Stimulated activated naive CD4-positive, alpha-beta T cell treated with Interleukin-2 at 50 U/mL for 16 hours (primary cell): ENCODE results near the gene CIDEB.
A peak's percentile ranks its signal among the peaks of the same experiment; 100 is the strongest.
"Not testable (repeated sequence)": the region's sequence is repeated elsewhere in the genome, so short reads cannot be mapped to it uniquely, and the experiment has no call there.

Source experiments
- DNase-seq: peaks from one replicate; lab custom pipeline; 2025; lab: John Stamatoyannopoulos, UW

CIDEB gene

DNA sequence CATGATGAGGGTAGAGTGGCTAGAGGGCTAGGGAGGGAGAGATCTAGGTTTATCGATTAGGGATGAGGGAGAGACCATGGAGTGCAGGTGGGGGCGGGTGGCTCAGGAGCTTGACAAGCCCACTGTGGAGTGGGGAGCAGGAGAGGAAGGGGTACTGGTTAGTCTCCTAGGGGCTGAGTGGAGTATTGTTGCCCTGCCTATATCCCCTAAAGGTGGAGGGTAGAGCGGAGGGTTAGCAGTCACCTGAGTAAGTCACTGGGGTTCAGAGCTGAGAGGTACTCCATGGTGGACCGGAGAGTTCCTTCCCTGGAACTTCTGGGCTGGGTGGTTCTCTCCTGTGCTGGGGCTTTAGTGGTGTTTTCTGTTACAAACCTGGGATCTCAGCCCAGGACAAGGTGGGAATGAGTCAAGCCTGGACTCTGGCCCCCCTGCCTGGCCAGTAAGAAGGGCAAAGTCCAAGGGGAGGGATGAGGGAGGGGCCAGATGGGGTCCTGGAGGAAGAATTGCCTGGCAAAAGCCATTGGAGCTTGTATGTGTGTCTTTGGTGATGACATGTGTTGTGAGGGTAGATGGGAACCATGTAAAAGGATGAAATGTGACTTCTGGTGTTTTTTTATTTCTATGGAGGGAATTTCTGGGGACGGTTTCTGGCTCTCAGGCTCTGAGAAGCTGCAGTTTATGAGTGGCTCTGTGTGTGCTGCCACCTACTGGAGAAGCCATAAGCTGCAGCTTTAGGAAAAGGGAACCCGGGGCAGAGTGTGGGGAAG lies at the start of gene CIDEB:
Gene CIDEB, minus strand, starts transcription at position 403 of the 767 bp plus-strand sequence. Its CDS starts 119 bp downstream, at position 284.
- peak; percentile 44 for DNase-seq

GRCh38 chr14:24356208-24356607 lies 48.4 kb upstream of the CIDEB start:
- no peak for DNase-seq

DNA sequence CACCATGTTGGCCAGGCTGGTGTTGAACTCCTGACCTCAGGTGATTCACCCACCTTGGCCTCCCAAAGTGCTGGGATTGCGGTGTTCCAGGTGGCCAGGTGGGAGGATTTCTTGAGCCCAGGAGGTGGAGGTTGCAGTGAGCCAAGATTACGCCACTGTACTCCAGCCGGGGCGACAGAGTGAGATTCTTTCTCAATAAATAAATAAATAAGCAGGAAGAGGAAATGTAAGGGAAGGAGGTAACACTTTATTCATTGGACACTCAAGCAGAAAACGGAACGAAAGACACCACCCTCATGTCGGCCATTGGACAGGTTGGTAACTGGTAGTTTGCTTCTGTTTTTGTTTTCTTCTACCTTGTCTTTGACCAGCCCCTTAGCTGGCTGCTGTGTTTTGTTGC lies 47.2 kb upstream of the CIDEB start:
- DNase-seq, result no peak

- not testable (repeated sequence) for DNase-seq
Measured at GRCh38 chr14:24354482-24354825, 46.7 kb upstream of the CIDEB start.

DNA sequence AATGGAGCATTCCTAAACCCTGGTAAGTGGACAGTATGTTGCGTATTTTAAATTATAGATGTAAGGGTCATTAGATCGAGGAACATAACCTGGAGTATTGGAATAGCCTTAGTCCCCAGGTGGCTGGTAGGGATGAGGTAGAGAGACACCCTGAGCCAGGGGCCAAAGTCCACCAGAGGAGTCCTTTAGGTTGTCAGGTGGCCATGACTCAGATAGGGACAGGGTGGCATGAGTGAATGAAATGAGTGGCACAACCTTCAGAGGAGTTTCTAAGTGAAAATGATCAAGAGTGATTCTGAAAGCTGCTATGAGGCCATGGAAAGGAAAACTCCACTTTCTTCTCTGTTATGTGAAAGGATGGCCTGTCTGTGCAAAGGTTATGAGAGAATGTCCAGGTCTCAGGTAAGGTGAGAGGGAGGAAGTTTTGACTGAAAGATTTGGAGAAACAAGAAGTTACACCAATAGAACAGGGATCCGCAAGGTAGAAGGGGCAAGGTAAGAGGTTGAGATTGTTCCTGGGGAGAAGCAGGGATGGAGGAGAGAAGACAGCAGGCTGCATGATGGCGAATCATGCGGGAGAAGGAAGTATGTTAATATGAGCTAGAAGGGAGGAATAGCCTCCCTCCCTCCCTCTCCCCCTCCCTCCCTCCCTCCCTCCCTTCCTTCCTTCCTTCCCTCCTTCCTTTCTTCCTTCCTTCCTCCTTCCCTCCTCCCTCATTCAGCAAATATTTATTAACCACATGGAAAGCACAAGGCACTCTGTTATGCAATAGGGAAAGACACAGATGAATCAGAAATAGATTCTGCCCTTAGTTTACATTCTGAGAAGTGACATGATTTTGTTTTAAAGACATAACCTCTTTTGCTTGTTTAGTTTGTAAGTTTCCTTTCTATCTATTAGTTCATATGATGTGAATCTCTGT lies 46.0 kb upstream of the CIDEB start:
- DNase-seq, result no peak

DNA sequence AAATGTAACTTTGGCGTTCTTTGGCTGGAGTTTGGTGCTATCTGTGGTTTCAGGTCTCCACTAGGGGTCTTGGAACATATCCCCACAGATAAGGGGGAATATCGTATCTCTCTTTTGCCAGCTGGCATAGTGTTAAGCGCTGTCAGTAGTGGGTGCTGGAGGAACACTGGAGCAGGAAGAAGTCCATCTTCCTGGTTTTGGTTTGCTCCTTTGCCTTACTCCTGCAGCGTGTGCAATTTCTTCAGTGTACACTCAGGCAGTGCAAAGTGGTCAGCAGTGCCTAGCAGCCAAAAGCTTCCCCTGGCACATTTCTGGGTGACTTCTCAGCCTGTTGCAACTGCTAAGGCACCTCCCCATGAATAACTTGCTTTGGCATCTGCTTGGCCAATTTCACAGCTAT lies 43.7 kb upstream of the CIDEB start:
- DNase-seq, result no peak

DNA sequence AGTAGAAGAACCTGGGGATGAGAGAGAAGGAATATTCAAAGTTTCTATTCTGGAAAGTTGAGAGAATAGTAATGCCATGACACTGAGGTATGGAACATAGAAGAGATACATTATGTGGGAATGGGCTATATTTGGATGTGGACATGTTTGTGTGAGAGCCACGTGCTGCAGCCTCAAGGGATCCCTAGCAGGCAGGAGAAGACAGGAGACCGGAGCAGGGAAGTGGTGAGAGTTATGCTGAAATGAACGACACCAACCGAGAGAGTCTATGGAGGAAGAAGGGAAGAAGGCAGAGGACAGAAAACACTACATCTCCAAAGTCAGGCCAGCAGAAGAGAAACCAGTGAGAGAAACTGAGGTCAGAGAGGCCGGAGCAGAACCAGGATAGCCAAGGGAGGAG lies 42.0 kb upstream of the CIDEB start:
- no peak for DNase-seq

- no peak for DNase-seq
Measured at GRCh38 chr14:24348186-24348585, 40.4 kb upstream of the CIDEB start.

DNA sequence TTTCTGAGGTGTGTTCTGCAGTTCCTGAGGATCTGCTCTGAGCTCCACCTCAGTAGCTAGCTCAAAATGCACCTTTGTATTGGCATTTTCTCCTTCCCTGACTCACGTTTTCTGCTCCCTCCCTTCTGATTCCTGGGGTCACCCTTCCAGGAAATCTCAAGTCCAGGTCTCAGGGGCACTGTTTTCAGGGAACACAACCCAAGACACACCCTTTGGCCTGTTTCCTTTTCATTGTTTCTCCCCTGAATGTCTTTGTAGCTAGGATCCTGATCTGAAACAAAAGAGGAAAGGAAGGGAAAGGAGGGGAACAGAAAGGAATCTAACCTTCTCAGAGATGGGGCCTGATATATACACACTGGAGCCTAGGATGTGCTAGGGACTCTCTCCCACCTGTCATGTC lies 39.4 kb upstream of the CIDEB start:
- DNase-seq, result no peak

- no peak for DNase-seq
Measured at GRCh38 chr14:24343795-24344660, 36.3 kb upstream of the CIDEB start.

DNA sequence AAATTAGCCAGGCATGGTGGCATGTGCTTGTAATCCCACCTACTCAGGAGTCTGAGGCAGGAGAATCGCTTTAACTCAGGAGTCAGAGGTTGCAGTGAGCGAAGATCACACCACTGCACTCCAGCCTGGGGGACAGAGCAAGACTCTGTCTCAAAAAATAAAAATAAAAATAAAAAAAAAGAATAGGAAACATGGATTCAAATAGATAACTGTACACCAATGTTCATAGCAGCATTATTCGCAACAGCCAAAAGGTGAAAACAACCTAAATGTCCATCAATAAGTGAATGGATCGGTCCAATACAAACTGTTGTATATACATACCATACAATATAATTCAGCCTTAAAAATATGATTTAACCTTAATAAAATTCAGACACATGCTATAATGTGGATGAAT lies 35.1 kb upstream of the CIDEB start:
- DNase-seq, result no peak

GRCh38 chr14:24340606-24341005 lies 32.8 kb upstream of the CIDEB start:
- no peak for DNase-seq

DNA sequence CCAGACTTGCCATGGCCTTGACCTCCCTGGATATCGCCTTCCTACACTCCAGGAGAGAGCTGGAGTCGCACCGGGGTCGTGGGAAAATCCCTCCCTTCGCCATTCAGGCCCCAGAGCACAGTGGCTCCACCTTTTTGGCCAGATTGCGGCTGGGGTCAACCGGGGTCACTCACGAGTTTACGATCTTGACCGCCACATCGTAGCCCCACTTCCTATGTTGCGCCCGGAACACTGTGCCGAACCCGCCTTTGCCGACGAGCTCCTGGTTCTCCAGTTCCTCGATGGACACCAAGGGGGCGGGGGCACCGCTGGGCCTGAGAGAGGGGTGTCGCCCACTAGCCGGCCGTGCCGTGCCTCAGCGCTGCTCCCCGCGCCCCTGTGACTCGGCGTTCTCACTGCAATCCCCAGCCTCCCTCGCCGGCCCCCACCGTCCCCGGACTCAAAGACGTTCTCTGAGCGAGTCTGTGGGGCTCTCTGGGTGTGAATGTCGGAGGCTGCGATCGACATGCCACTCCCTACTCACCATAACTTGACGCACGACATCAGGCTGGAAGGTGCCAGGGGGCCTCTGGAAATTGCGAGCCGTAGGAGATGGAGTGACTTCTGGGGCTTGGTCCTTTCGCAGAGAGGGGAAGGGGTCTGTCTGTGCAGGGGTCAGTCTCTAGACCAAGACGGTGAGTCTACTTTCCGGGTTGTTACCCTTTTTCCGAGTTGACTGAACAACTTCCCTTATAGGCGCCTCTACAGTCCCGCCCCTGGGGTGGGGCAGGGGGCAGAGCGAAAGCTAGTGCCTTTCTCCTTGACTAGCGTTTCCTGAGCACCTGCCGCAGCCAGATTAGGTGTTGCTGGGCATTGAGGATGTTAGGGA lies 31.7 kb upstream of the CIDEB start, which contains the start of gene RIPK3:
Gene RIPK3, minus strand, starts transcription at position 708 of the 868 bp plus-strand sequence. Its CDS starts 165 bp downstream, at position 543.
- peak; percentile 65 for DNase-seq

DNA sequence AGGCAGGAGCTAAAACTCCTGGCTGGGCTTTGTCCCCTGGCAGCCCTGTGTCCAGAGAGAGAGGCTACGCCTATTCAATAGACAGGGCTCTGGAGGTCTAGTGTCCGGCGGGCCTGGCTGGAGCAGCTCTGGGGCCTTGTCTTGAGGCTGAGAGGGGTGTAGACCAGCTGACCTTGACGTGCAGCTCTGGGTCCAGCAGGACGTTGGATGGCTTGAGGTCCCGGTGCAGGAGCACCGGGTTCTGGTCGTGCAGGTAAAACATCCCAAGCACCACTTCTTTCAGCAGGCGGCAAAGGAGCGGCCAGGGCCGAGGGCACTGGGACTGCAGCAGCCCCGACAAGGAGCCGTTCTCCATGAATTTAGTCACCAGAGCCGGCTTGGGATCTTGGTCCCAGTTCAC lies 31.1 kb upstream of the CIDEB start:
- no peak for DNase-seq

- DNase-seq, result no peak
Measured at GRCh38 chr14:24337824-24338175, 30.0 kb upstream of the CIDEB start.

DNA sequence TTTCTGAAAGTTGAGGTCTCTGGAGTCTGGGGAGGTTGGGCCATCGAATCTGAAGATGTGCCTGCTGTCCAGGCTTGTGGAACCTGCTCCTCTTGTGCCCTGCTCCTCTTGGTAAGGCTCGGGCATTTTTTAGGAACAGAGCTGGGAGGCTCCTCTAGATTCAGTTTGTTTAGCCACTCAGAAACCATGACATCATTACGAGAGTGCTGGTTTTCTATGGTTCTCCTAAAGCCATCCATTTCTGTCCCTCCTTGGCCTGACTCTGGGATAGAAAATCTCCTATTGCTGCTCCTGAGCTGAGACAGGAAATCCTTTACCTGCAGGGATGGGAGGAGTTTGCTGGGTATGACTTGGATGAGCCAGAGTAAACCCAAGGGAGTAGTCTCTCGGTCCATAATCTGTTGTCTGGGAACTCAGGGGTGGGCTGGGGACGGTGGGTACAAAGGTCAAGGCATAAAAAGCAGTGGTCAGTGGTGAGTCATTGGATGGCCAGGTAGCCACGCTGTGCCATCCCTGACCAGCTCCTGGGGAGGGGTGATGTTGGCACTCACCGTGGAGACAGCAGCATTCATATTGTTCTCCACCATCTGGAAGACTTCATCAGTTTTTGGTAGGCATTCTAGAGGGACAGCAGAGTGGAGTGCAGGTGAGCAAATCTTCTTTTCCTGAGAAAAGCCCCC lies 29.5 kb upstream of the CIDEB start:
- DNase-seq, result no peak

DNA sequence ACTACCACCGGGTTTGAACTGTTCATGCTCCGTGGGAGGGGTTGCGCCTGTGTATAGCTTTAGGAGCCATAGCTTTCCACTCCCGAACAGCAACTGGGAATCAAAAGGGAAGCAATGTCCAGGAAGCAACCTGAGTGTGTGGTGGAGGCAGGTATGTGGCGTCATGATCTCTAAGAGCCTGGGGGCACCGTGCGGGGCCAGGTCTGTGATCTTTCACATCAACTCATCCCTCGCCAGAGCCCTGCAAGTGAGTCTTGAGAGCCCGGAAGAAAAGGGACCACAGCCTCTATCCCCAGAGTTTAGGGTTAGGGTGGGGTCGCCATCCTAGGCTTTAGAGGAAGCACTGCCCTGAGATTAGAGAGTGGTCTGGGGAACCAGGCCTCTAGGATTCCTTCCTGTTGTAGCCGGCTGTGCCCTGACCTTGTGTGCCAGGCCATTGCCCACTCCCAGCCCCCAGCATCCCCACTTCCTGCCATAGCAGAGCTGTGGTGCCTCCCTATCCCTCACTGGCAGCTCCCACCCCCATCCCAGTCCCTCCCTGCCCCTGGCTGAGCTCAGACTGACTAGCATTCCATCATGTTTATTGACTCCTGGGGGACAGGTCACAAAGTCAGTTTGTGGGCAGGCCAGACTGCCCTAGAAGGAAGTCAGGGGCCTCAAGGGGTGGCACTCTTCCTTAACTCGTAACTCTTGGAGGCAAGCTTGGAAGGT lies 27.8 kb upstream of the CIDEB start:
- DNase-seq, result no peak

DNA sequence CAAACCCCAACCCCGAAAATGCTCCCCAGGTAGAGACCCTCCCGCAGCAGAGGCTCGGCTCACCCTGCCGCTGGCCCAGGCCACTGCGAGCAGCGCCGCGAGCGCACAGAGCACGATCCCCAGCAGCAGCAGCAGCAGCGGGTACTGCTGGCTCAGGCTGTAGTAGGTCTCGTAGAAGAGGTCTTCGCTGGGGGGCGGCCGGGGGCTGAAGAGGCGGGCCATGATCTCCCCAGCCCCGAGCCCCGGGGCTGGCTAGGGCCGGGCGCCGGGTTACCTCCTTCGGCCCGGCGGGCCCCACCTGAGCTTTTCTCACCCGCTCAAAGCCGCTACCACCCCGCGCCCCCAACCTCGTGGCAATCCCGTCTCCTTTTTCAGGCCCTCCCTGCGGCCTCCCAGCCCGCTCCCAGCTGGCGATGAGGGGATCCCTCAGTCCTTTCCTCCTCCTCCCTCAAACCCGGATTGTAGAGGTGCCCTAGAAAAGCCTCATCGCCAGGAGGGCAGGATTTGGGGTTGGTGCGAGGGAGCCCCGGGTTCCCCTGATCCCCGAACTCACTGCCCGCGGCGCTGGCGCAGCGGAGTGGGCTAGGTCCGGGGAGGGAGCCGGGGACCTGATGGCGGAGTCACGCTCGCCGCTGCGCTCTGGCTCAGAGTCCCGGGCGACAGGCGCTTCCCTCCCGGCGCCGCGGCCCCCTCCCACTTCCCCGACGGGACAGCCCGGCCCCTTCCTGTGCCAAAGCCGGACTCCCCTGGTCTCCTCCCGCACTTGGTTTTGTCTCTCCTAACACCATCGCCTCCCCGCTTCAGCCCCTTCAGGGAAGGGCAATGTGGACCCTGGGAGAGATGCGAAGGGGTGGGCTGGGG lies 26.9 kb upstream of the CIDEB start, which contains the start of gene ADCY4:
Gene ADCY4, minus strand, starts transcription at position 641 of the 861 bp plus-strand sequence. Its CDS starts 419 bp downstream, at position 222.
- DNase-seq, result peak; percentile 14
